NCI-H1930 (cell line): ENCODE data around the gene CD2AP.

Experiments
- DNase-seq, 2 experiments: peaks; one replicate each; lab custom pipeline; 2025; lab: John Stamatoyannopoulos, UW

The CD2AP gene

GRCh38 chr6:47567586-47567985 is 90.0 kb downstream of the CD2AP start:
- DNase-seq = no peak

- no peak for DNase-seq
These were observed 93.9 kb downstream of the CD2AP start for GRCh38 chr6:47571488-47571887.

- DNase-seq = no peak
These were observed 95.5 kb downstream of the CD2AP start for GRCh38 chr6:47573109-47573508.

GRCh38 chr6:47574789-47575188 is 97.2 kb downstream of the CD2AP start:
- no peak for DNase-seq

- no peak for DNase-seq
These were observed 101.5 kb downstream of the CD2AP start for GRCh38 chr6:47579040-47579439.

- DNase-seq = no peak
These were observed 104.0 kb downstream of the CD2AP start for GRCh38 chr6:47581591-47581990.

GRCh38 chr6:47587493-47587892 is 109.9 kb downstream of the CD2AP start:
- no peak for DNase-seq

- DNase-seq = no peak
These were observed 114.7 kb downstream of the CD2AP start for GRCh38 chr6:47592131-47592840.

GRCh38 chr6:47593979-47594378 is 116.4 kb downstream of the CD2AP start:
- DNase-seq = no peak

- DNase-seq = no peak
These were observed 118.2 kb downstream of the CD2AP start for GRCh38 chr6:47595785-47596184.

- DNase-seq = no peak
These were observed 120.8 kb downstream of the CD2AP start for GRCh38 chr6:47598367-47598766.

- DNase-seq = no peak
These were observed 121.9 kb downstream of the CD2AP start for GRCh38 chr6:47599512-47599911.

GRCh38 chr6:47603227-47603626 is 125.6 kb downstream of the CD2AP start:
- DNase-seq = no peak

- DNase-seq = no peak
These were observed 126.4 kb downstream of the CD2AP start for GRCh38 chr6:47603995-47604394.

GRCh38 chr6:47621838-47622449 is 144.4 kb downstream of the CD2AP start:
- no peak for DNase-seq

GRCh38 chr6:47626782-47627181 is 149.2 kb downstream of the CD2AP start:
- DNase-seq = no peak

- DNase-seq = no peak
These were observed 151.1 kb downstream of the CD2AP start for GRCh38 chr6:47628448-47629272.

- DNase-seq = no peak
These were observed 152.4 kb downstream of the CD2AP start for GRCh38 chr6:47629954-47630353.

GRCh38 chr6:47630587-47630986 is 153.0 kb downstream of the CD2AP start:
- DNase-seq = no peak

- DNase-seq = peak; percentile 17 to 33
These were observed 153.7 kb downstream of the CD2AP start for GRCh38 chr6:47631269-47631772.

GRCh38 chr6:47631797-47632196 is 154.2 kb downstream of the CD2AP start:
- DNase-seq = no peak

GRCh38 chr6:47633141-47633540 is 155.6 kb downstream of the CD2AP start:
- DNase-seq = peak in 1 of 2 experiments; percentile 22
